OCI-LY1 (cell line): ENCODE data around the gene BRINP1.

ENCODE experiments used
- H2AFZ ChIP-seq: fragments of 200-600 bp; sonication (generic), shearing (Covaris generic); 2 replicates; pipeline ENCODE4 v1.6.0; 2014; ENCODE audit warnings: antibody characterized with exemption, mild to moderate bottlenecking, low read length
- H3F3A ChIP-seq: fragments of 200-600 bp; sonication (generic), shearing (Covaris generic); 2 replicates; pipeline ENCODE4 v1.6.0; 2014; ENCODE audit warnings: mild to moderate bottlenecking, antibody characterized with exemption, low read length, moderate library complexity; ENCODE audit not compliant: insufficient read depth
- H3K27ac ChIP-seq: fragments of 200-600 bp; sonication (generic); 2 replicates; pipeline ENCODE4 v1.5.1; 2014; ENCODE audit warnings: low read length, mixed run types, mild to moderate bottlenecking, low read depth; ENCODE audit not compliant: poor library complexity, severe bottlenecking
- H3K27me3 ChIP-seq: fragments of 200-600 bp; sonication (generic); 2 replicates; pipeline ENCODE4 v1.6.0; 2014; ENCODE audit warnings: antibody characterized with exemption, mild to moderate bottlenecking, low read length, moderate library complexity; ENCODE audit not compliant: insufficient read depth
- H3K36me3 ChIP-seq: fragments of 200-600 bp; sonication (generic); 2 replicates; pipeline ENCODE4 v1.6.1; 2014; ENCODE audit warnings: mild to moderate bottlenecking, antibody characterized with exemption, low read length, moderate library complexity, mixed read lengths; ENCODE audit not compliant: insufficient read depth
- H3K4me1 ChIP-seq: fragments of 200-600 bp; sonication (generic); 2 replicates; pipeline ENCODE4 v1.5.1; 2014; ENCODE audit warnings: mild to moderate bottlenecking, low read length, moderate library complexity; ENCODE audit not compliant: insufficient read depth, severe bottlenecking
- H3K4me2 ChIP-seq: fragments of 200-600 bp; sonication (generic), shearing (Covaris generic); 2 replicates; pipeline ENCODE4 v1.6.1; 2014; ENCODE audit warnings: low read length
- H3K4me3 ChIP-seq: fragments of 200-600 bp; sonication (generic); 2 replicates; pipeline ENCODE4 v1.5.1; 2014; ENCODE audit warnings: low read length, low read depth, mild to moderate bottlenecking, mixed read lengths; ENCODE audit not compliant: poor library complexity, severe bottlenecking
- H3K79me2 ChIP-seq: fragments of 200-600 bp; shearing (Covaris generic); 2 replicates; pipeline ENCODE4 v1.6.1; 2016; ENCODE audit warnings: mixed run types, low read length, mixed read lengths; ENCODE audit not compliant: insufficient read depth
- H3K9ac ChIP-seq: fragments of 200-600 bp; sonication (generic), shearing (Covaris generic); 2 replicates; pipeline ENCODE4 v1.6.1; 2014; ENCODE audit warnings: mild to moderate bottlenecking, low read length, mixed read lengths
- H3K9me2 ChIP-seq: fragments of 200-600 bp; sonication (generic), shearing (Covaris generic); 2 replicates; pipeline ENCODE4 v1.6.1; 2014; ENCODE audit warnings: low read depth, mild to moderate bottlenecking, low read length, mixed read lengths
- H3K9me3 ChIP-seq: fragments of 200-600 bp; shearing (Covaris generic); 2 replicates; pipeline ENCODE4 v1.6.1; 2014; ENCODE audit warnings: low read length, mixed read lengths
- H4K20me1 ChIP-seq: fragments of 200-600 bp; sonication (generic), shearing (Covaris generic); 2 replicates; pipeline ENCODE4 v1.6.0; 2016; ENCODE audit warnings: mild to moderate bottlenecking, low read length; ENCODE audit not compliant: insufficient read depth
- CTCF ChIP-seq: fragments of 200-600 bp; sonication (generic), shearing (Covaris generic); IDR thresholded peaks from 2 replicates; pipeline ENCODE4 v1.5.1; 2017; ENCODE audit warnings: mild to moderate bottlenecking, antibody characterized with exemption, low read length, moderate library complexity, mixed read lengths
- EZH2 ChIP-seq: fragments of 200-600 bp; sonication (generic), shearing (Covaris generic); IDR thresholded peaks from 2 replicates; pipeline ENCODE4 v1.8.0; 2017; ENCODE audit warnings: borderline replicate concordance, mixed run types, mild to moderate bottlenecking, antibody characterized with exemption, low read length, moderate library complexity, mixed read lengths

The BRINP1 gene

GRCh38 chr9:119160551-119160950 is 208.7 kb downstream of the BRINP1 start:
- Histone ChIP-seq H3K4me3 (no peak overlapping the region), H3F3A (no peaks in the 10 kb centered on the region), H3K27ac (no peak overlapping the region), H4K20me1 (no peaks in the 10 kb centered on the region), H3K27me3 (no peaks in the 10 kb centered on the region), H3K9ac (no peak overlapping the region), H3K36me3 (no peaks in the 10 kb centered on the region), H3K9me2 (no peaks in the 10 kb centered on the region), H3K4me2 (no peak overlapping the region), H3K4me1 (no peaks in the 10 kb centered on the region), H2AFZ (no peak overlapping the region), H3K9me3 (no peaks in the 10 kb centered on the region), H3K79me2 (no peaks in the 10 kb centered on the region)
- TF ChIP-seq EZH2 (no peak), CTCF (no peak)

GRCh38 chr9:119159386-119159785 is 209.8 kb downstream of the BRINP1 start:
- H3K27ac ChIP-seq: no peak overlapping the region
- TF ChIP-seq EZH2 (no peak), CTCF (no peak)
- no peaks in the 10 kb centered on the region for H3K9me2 ChIP-seq
- H3K9me3 ChIP-seq: no peaks in the 10 kb centered on the region
- no peaks in the 10 kb centered on the region for H3K79me2 ChIP-seq
- H3K27me3 ChIP-seq: no peaks in the 10 kb centered on the region
- H2AFZ ChIP-seq: no peak overlapping the region
- H3K9ac ChIP-seq: no peak overlapping the region
- H3K4me2 ChIP-seq: no peak overlapping the region
- no peak overlapping the region for H3K4me3 ChIP-seq
- no peaks in the 10 kb centered on the region for H3F3A ChIP-seq
- no peaks in the 10 kb centered on the region for H3K4me1 ChIP-seq
- no peaks in the 10 kb centered on the region for H3K36me3 ChIP-seq
- no peaks in the 10 kb centered on the region for H4K20me1 ChIP-seq

- no peak overlapping the region for H3K4me3 ChIP-seq
- H3F3A ChIP-seq: no peaks in the 10 kb centered on the region
- no peaks in the 10 kb centered on the region for H3K27me3 ChIP-seq
- no peaks in the 10 kb centered on the region for H3K9me3 ChIP-seq
- no peak overlapping the region for H3K9ac ChIP-seq
- no peaks in the 10 kb centered on the region for H3K36me3 ChIP-seq
- H4K20me1 ChIP-seq: no peaks in the 10 kb centered on the region
- TF ChIP-seq EZH2 (no peak), CTCF (no peak)
- no peaks in the 10 kb centered on the region for H3K79me2 ChIP-seq
- H3K4me2 ChIP-seq: no peak overlapping the region
- H3K4me1 ChIP-seq: no peaks in the 10 kb centered on the region
- H3K27ac ChIP-seq: no peak overlapping the region
- H2AFZ ChIP-seq: no peak overlapping the region
- no peaks in the 10 kb centered on the region for H3K9me2 ChIP-seq
These were observed 212.0 kb downstream of the BRINP1 start for GRCh38 chr9:119157196-119157595.
